NCI-H1105 (cell line): ENCODE results near the gene SPRED3.
"Not testable (repeated sequence)": the region's sequence is repeated elsewhere in the genome, so short reads cannot be mapped to it uniquely, and the experiment has no call there.

Experiments used
- DNase-seq: peaks from one replicate; lab custom pipeline; 2025; lab: John Stamatoyannopoulos, UW

SPRED3 gene

DNA sequence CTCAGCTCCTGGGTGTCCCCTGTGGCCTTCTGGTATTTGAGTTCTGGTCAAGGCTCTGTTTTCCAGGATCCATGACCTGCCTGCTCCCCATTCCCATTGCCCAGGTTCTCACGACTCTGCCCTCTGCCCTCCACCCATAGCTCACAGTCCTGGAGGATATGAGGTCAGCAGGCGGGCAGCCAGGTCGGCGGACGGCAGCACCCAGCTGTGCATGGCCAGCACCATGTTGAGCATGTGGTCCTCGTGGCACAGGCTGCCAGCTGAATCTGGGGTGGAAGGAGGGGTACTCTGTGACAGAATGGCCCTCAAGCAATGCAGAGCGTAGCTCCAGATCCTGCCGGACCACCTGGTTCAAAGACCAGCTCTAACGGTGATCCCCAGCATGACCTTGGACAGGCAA, 32.4 kb downstream of the SPRED3 start:
- DNase-seq, result no peak

DNA sequence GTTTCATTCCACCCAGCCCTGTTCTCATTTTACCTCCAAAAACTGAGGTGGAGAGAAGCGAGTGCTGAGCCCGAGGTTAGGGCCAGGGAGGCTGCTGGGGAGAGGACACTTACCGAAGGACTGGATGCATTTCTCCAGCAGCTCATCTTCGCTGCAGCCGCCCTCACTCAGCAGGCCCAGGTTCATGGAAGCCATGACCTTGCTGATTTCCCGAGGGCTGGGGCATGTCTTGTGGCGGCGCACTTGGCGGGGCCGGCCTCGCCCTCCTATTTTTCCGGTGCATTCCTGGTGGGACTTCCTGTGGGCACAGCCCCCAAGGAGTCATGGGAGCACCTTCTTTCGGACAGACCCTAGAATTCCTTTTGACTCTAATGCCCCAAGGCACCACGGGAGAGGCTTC, 33.4 kb downstream of the SPRED3 start:
- no peak for DNase-seq

DNA sequence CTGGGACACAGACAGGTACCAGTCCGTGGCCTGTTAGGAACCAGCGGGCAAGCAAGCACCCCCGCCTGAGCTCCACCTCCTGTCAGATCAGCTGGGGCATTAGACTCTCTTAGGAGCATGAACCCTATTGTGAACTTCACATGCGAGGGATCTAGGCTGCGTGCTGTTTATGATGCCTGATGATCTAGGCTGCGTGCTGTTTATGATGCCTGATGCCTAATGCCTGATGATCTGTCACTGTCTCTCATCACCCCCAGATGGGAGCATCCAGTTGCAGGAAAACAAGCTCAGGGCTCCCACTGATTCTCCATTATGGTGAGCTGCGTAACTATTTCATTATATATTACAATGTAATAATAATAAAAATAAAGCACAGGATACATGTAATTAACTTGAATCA, 33.9 kb downstream of the SPRED3 start:
- no peak for DNase-seq

DNA sequence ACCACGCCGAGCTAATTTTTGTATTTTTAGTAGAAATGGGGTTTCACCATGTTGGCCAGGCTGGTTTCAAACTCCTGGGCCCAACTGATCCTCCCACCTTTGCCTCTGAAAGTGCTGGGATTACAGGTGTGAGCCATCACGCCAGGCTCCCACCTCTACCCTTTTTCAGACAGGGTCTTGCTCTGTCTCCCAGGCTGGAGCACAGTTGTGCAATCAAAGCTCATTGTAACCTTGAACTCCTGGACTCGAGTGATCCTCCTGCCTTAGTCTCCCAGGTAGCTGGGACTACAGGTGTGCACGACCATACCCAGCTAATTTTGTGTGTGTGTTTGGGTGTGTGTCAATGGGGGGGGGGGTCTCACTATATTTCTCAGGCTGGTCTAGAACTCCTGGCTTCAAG, 35.8 kb downstream of the SPRED3 start:
- DNase-seq, result no peak

DNA sequence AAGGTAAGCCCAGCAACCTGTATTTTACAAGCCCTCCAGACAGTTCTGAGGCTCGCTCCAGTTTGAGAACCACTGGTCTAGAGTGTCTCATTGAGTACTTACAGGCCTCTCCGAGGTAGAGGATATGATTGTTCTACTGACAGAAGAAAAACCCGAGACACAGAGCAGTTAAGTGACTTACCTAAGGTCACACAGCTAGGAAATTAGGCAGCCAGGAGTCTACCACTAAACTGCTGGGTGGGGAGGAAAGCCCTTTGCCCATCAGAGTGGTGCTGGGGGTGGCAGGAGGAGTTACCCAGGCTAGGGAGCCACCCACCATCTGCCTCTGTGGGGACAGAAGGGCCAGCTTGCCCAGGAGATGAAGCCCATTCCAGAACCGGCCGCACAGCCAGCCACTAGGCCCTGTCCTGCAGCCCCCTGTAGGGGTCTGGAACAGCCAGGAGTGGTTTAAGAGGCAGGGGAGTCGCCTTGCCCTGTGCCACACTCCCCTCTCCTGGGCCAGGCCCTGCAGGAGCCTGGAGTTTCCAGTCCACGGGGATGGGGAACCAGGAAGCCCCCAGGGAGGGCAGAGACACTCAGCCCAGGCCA, 36.8 kb downstream of the SPRED3 start:
- no peak for DNase-seq

DNA sequence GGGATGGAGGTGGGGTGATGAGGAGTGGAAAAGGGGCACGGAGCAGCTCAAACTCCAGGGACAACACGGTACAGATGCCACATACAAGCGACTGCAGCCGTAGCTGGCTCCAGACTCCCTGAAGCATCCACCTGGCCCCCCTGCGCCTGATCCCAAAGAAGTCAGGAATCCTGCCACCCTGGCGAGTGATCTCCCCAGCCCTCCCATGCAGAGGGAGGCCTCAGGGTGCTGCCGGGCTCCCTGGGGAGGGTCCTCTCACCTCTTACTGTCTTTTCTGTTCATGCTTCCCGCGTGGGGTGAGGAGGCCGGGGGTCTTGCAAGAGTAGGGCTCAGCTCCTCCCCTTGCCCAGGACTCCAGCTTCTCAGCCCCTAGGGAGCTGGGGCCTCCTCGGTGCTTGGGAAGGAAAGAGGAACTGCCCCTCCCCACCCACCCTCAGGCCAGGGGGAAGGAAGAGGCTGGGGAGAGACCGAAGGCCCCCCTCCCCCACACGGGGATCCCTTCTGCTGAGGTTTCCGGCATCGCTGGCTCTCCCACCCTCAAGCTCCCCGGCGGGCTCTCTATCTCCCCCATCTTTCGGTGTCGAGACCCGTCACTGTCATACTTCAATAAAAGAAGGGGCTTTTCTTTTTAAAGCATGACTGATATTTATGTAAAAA, 37.4 kb downstream of the SPRED3 start, which contains the start of gene RASGRP4:
TSS of gene RASGRP4 (minus strand) at position 410 of the 657 bp plus-strand sequence. CDS start at position 282, 128 bp downstream.
- no peak for DNase-seq

DNA sequence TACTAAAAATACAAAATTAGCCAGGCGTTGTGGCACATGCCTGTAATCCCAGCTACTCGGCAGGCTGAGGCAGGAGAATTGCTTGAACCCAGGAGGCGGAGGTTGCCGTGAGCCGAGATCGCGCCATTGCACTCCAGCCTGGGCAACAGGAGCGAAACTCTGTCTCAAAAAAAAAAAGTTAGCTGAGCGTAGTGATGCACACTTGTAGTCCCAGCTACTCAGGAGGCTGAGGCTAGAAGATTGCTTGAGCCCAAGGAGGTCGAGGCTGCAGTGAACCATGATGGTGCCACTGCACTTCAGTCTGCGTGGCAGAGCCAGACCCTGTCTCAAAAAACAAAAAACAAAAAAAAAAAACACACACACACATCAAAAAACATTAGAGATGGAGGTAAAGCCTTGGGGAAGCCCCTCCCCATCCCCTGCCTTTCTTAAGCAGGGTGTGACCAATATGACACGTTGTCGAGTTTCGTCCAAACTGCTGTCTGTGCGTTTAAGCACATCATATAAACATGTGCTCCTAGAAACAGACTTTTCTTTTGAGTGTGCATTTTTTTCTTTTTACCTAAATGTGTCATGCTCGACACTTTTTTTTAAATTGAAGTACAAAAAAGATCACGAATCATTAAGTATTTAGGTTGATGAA, 38.7 kb downstream of the SPRED3 start:
- DNase-seq, result not testable (repeated sequence)

DNA sequence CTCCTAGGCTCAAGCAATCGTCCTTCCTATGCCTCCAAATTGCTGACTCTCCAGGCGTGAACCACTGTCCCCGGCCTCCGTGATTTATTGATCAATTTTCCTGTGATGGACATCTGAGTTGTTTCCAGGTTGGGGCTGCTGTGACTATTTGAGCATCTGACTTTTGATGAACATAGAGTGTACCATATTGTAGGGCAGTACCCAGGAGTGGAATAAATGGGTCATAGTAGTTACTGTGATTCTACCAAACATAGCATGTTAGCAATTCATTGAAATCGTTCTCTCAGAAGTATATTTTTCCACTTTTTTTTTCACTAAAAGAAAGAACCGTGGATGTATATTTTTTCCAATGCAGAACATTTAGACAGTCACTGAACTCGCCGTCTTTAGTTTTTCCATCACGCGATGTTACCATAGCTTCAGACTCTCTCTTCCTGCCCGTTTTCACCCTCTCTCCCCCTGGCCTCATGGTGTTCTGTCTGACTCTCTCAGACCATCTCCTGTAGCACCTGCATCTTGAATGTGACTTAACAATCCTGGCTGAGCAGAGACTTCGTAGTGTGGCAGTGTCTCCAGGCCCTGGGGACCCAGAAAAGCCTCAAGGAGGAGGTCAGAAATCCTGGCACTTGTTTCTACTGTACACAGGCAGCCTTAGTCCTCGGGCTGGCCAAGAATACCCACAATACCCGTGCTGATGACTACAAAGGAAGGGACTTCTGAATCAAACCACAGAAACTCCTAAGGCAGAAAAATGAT, 40.7 kb downstream of the SPRED3 start:
- no peak for DNase-seq

DNA sequence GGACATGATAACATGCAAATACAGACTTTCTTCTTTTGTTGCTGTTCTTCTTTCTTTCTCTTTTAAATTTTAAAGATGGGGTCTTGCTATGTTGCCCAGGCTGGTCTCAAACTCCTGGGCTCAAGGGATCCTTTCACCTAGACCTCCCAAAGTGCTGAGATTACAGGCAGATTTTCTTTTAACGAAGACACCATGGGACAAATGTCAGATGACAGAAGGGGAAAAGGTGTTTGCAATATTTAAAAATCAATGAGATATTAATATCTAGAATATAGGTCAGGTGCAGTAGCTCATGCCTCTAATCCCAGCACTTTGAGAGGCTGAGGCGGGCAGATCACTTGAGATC, 41.3 kb downstream of the SPRED3 start:
- no peak for DNase-seq

DNA sequence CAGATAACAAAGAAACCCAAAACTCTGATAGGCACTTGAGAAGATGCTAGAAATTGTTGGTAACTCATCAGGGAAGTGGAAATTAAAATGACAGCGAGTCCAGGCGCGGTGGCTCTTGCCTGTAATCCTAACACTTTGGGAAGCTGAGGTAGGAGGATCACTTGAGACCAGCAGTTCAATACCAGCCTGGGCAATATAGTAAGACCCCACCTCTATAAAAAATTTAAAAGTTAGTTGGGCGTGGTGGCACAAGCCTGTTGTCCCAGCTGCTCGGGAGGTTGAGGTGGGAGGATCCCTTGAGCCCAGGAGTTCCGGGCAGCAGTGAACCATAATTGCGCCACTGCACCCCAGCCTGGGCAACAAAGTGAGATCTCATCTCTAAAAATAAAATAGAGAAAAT, 42.4 kb downstream of the SPRED3 start:
- DNase-seq, result no peak

DNA sequence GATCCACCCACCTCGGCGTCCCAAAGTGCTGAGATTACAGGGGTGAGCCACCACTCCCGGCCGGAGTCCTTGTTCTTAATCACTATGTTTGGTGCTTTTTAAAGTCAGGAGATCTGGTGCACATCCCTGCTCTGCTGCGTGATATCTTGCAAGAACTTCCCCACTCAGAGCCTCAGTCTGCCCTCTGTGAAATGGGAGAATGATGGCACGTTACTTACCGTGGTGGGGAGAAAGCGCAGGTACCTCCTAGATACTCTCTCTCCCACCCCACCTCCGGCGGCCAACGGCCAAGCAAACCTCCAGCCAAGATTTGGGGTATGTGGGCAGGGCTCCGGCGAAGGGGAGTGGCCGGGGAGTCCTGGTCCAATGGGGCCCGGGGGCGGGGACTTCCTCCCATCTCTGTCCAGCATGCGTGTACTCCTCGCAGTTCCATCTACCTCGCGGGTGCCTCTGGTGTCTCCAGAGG, 44.8 kb downstream of the SPRED3 start, which contains the start of gene RYR1:
TSS of gene RYR1 (plus strand) at position 424 of the 466 bp plus-strand sequence. CDS start 139 bp downstream, outside the sequence.
- no peak for DNase-seq

DNA sequence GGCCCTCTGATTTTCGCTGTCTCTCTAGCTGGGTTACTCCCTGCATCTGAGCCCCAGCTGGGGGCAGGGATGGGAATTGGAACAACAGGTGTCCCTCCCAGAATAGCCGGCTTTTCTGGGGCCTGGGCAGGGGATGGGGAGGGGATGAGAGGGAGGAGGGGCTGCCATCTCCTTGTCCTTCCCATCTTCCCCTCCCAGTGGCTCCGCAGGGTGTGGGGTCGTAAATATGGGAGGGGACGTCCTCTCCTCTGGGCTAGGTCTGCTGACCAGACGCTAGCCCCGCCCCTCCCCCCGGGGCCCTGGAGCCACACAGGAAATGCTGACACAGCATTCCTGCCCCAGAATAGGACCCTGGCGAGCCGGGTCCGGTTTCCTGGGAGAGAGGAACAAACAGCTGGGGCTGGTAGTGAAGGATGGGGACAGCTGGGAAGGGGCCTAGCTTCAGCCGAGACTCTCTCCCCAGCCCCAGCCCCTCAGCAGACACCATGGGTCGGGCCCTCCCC, 46.1 kb downstream of the SPRED3 start:
- no peak for DNase-seq

DNA sequence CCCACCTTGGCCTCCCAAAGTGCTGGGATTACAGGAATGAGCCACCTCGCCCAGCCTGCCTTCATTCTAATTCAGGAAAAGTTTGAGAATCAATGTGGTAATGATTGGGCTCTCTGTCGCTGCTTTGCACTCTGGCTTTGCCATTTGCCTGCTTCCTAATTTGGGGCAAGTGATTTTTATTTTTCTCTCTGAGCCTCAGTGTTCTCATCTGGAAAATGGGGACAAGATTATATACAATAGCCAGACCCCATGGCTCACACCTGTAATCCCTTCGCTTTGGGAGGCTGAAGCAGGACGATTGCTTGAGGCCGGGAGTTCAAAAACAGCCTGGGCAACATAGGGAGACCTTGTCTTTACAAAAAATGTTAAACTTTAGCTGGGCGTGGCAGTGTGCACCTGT, 48.8 kb downstream of the SPRED3 start:
- DNase-seq, result no peak

DNA sequence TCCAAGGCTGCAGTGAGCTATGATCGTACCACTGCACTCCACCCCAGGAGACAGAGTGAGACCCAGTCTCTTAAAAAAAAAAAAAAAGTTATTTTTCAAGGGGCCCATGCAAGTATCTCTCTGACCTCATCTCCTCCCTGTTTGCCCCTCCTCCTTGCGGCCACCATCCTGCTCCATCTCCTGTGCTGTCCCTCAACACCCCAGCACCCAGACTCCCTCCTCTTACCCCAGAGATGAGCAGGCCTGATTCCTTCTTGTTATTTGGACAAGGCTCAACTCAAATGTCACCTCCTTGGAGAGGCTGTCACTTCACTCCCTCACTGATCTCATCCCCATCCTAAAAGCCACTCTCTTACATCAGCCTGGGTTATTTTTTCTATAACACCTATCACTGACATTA, 49.4 kb downstream of the SPRED3 start:
- no peak for DNase-seq

DNA sequence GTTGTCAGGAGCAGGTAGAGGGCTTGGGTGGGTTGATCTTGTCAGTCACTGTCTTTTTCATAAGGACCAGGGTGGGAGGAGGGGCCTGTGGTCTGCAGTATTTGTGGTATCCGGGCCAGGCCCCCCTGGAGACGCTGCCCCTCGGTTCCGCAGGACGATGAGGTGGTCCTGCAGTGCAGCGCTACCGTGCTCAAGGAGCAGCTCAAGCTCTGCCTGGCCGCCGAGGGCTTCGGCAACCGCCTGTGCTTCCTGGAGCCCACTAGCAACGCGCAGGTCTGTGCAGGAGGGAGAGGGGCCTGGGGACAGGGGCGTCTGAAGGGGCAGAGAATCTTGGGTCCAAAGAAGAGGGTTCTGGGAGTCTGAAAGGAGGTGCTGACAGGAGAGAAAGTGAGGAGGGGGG, 52.1 kb downstream of the SPRED3 start:
- DNase-seq, result no peak

DNA sequence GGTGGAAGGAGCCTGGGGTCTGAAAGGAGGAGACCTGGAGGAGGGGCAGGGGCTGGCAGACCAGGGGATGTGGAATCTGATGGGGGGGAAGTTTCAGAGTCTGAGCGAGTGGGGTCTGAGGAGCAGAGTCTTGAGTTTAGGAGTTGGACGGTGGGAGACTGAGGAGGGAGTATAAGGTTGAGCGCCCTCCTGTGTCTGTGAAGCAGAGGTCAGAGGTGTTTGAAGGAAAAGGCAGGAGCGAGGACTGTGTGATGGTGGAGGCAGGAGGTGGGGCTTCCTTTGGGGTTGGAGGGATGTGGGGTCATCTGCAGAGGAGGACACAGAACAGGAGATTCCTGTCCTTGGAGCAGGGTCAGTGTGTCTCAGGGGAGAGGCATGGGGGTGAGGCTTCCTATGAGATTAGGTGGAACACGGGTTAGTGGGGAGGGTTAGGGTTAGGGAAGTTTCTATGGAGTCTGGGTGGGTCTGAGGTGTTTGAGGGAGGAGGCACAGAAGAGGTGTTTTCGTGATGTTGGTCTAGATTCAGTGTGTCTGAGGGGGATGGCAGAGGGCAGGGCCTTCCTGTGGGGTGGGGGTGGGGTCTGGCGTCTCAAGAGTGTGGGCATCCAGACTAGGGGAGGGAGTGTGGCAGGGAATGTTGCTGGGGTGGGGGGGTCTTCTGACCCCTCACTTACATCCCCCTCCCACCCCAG, 53.3 kb downstream of the SPRED3 start:
- DNase-seq, result no peak

DNA sequence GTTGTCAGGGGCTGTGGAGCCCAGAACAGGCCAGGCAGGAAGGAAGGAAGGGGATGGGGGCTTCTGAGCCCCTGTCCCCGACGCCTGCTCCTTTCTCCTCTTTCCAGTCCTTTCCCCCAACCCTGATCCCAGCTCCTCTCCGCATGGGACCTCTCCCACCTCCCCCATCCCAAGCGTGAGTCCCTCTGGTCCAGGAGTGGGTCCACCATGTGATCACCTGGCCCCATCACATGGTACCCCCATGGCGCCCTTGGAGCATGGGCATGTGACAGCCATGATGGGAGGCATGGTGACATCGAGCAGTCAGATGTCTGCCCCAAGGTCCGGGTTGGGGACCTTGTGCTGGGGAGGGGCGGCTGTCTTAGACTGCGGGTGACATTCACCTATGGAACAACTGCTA, 54.2 kb downstream of the SPRED3 start:
- DNase-seq, result no peak

DNA sequence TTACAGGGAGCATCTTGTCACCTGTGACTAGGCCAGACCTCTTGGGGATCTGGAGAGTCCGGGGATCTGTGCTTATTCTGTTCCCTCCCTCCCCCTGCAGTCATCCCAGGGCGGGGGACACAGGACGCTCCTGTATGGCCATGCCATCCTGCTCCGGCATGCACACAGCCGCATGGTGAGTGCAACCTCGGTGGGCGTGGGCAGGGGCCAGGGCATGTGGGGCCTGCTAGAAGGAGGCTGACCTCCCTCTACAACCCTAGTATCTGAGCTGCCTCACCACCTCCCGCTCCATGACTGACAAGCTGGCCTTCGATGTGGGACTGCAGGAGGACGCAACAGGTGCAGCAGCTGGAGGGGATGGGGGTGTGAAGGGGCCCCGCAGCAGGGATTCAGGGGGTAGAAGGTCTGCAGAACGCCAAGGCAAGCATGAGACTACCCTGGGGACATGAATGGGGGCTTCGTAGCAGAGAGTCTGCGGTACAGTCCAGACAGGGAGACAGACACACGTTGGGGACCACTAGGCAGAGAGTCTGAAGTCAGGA, 55.0 kb downstream of the SPRED3 start:
- no peak for DNase-seq

DNA sequence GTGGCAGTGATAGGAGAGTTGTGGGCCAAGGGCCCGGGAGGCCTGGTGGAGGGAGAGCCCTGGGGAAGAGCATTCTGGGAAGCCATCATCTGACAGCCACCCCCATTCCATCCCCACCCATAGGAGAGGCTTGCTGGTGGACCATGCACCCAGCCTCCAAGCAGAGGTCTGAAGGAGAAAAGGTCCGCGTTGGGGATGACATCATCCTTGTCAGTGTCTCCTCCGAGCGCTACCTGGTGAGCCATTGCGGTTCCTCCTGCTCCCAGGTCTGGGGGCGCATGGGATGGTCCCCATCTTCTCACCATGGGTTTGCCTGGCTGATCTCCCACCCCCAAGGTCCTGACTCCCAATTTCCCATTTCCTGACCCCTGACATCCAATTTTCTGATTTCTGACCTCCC, 55.5 kb downstream of the SPRED3 start:
- no peak for DNase-seq

DNA sequence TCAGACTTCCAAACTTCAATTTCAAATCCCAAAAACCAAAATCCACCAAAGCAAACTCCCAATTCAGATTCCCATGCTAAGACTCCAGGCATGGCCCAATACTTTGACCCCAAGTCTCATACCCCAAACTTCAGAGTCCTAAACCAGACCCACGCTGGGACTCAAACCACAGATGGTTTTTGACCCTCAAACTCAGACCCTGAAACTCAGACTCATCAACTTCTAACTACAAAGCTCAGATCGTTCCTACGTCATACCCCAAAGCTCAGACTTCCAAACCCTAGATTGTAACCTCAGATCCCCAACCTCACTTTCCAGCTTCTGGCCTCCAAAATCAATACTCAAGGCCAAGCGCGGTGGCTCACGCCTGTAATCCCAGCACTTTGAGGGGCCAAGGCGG, 56.9 kb downstream of the SPRED3 start:
- no peak for DNase-seq

DNA sequence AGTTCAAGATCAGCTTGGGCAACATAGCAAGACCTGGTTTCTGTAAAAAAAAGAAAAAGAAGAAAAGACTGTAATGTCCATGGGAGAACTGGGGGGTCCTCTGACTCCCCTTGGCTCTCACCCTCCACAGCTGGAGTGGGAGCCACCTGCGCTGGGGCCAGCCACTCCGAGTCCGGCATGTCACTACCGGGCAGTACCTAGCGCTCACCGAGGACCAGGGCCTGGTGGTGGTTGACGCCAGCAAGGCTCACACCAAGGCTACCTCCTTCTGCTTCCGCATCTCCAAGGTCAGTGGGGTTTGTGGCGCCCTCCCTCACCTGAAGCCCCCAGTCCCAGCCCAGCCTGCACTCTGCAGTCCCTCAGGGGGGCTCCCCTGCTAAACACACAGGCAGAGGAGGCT, 59.7 kb downstream of the SPRED3 start:
- no peak for DNase-seq
